Measurements from ENCODE around the gene PTPRR. TPM values are rescaled to one million over a fixed set of nuclear protein-coding genes. Genes with fewer than 3 reads are reported as not detected.

The PTPRR gene
- polyA plus RNA-seq, 1 of the 3 experiments (the other 2 are of a cell fraction): 1.4 TPM

GRCh38 chr12:70639535-70639934 is 281.0 kb downstream of the PTPRR start:
- no peaks in the 10 kb centered on the region for H3K36me3 ChIP-seq (replicated peaks in 1 of 2; ENCODE audit: control insufficient read depth in 1 of 2, insufficient read depth in 2 of 2, low read length in 1 of 2)
- no peaks in the 10 kb centered on the region for H3K79me2 ChIP-seq (ENCODE audit: insufficient read depth)
- no peak overlapping the region for H3K9ac ChIP-seq
- CTCF ChIA-PET: interaction anchor here (1.1 kb wide), 1 partner anchor 676 kb away, joined by 3 read pairs; no protein-coding TSS in a partner anchor
- H3K27ac ChIP-seq (ENCODE audit: low read depth in 2 of 2, low read length in 1 of 2): no peak overlapping the region
- TF ChIP-seq YY1 (IDR thresholded peaks at IDR 0.05; ENCODE audit: low read depth): no peak
- TF ChIP-seq USF1 (IDR thresholded peaks at IDR 0.05; ENCODE audit: borderline replicate concordance, low read depth): no peak
- no peak for TF ChIP-seq ZBTB33 (IDR thresholded peaks at IDR 0.05; ENCODE audit: borderline replicate concordance, low read depth)
- no peak for TF ChIP-seq FOSL2 (IDR thresholded peaks at IDR 0.05; ENCODE audit: borderline replicate concordance, low read depth)
- no peak for TF ChIP-seq RAD21 (IDR thresholded peaks at IDR 0.05; ENCODE audit: low read length)
- no peak for TF ChIP-seq RCOR1 (IDR thresholded peaks at IDR 0.05; ENCODE audit: low read length)
- no peak for TF ChIP-seq GATA2 (CRISPR knock-in tag; IDR thresholded peaks at IDR 0.05)
- TF ChIP-seq, protein P1, sequence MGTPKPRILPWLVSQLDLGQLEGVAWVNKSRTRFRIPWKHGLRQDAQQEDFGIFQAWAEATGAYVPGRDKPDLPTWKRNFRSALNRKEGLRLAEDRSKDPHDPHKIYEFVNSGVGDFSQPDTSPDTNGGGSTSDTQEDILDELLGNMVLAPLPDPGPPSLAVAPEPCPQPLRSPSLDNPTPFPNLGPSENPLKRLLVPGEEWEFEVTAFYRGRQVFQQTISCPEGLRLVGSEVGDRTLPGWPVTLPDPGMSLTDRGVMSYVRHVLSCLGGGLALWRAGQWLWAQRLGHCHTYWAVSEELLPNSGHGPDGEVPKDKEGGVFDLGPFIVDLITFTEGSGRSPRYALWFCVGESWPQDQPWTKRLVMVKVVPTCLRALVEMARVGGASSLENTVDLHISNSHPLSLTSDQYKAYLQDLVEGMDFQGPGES (IDR thresholded peaks at IDR 0.05; ENCODE audit: low read depth, low read length): no peak
- TF ChIP-seq, protein P2, sequence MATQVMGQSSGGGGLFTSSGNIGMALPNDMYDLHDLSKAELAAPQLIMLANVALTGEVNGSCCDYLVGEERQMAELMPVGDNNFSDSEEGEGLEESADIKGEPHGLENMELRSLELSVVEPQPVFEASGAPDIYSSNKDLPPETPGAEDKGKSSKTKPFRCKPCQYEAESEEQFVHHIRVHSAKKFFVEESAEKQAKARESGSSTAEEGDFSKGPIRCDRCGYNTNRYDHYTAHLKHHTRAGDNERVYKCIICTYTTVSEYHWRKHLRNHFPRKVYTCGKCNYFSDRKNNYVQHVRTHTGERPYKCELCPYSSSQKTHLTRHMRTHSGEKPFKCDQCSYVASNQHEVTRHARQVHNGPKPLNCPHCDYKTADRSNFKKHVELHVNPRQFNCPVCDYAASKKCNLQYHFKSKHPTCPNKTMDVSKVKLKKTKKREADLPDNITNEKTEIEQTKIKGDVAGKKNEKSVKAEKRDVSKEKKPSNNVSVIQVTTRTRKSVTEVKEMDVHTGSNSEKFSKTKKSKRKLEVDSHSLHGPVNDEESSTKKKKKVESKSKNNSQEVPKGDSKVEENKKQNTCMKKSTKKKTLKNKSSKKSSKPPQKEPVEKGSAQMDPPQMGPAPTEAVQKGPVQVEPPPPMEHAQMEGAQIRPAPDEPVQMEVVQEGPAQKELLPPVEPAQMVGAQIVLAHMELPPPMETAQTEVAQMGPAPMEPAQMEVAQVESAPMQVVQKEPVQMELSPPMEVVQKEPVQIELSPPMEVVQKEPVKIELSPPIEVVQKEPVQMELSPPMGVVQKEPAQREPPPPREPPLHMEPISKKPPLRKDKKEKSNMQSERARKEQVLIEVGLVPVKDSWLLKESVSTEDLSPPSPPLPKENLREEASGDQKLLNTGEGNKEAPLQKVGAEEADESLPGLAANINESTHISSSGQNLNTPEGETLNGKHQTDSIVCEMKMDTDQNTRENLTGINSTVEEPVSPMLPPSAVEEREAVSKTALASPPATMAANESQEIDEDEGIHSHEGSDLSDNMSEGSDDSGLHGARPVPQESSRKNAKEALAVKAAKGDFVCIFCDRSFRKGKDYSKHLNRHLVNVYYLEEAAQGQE (IDR thresholded peaks at IDR 0.05; ENCODE audit: low read depth, low read length): no peak
- no peak for TF ChIP-seq RFX5 (IDR thresholded peaks at IDR 0.05; ENCODE audit: low read length)
- no peak for TF ChIP-seq SMC3 (IDR thresholded peaks at IDR 0.05; ENCODE audit: low read depth, low read length)
- no peak for TF ChIP-seq TCF12 (IDR thresholded peaks at IDR 0.05)
- no peak for TF ChIP-seq FOXJ3 (CRISPR knock-in tag; IDR thresholded peaks at IDR 0.05)
- TF ChIP-seq, protein P3, sequence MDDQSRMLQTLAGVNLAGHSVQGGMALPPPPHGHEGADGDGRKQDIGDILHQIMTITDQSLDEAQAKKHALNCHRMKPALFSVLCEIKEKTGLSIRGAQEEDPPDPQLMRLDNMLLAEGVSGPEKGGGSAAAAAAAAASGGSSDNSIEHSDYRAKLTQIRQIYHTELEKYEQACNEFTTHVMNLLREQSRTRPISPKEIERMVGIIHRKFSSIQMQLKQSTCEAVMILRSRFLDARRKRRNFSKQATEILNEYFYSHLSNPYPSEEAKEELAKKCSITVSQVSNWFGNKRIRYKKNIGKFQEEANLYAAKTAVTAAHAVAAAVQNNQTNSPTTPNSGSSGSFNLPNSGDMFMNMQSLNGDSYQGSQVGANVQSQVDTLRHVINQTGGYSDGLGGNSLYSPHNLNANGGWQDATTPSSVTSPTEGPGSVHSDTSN (IDR thresholded peaks at IDR 0.05): no peak
- no peak for TF ChIP-seq MAX (IDR thresholded peaks at IDR 0.05; ENCODE audit: low read depth)
- TF ChIP-seq EZH2phosphoT487 (IDR thresholded peaks at IDR 0.05; ENCODE audit: borderline replicate concordance, low read depth): no peak
- TF ChIP-seq NFIC (IDR thresholded peaks at IDR 0.05; ENCODE audit: borderline replicate concordance): no peak
- no peak for TF ChIP-seq GABPA (IDR thresholded peaks at IDR 0.05; ENCODE audit: low read depth)
- POLR2A ChIA-PET: no interaction called here
- no peak overlapping the region for H3K4me2 ChIP-seq
- no peaks in the 10 kb centered on the region for H3K9me2 ChIP-seq
- no peak overlapping the region for H3K4me3 ChIP-seq (ENCODE audit: low read depth in 2 of 2, low read length in 1 of 2)
- no peaks in the 10 kb centered on the region for H4K20me1 ChIP-seq (ENCODE audit: insufficient read depth)
- H2AFZ ChIP-seq (ENCODE audit: low read depth): no peak overlapping the region
- no peaks in the 10 kb centered on the region for H3F3A ChIP-seq (replicated peaks; ENCODE audit: insufficient read depth)
- no peaks in the 10 kb centered on the region for H3K27me3 ChIP-seq (ENCODE audit: insufficient read depth)
- H3K4me1 ChIP-seq (ENCODE audit: control insufficient read depth in 1 of 2, insufficient read depth in 2 of 2, low read depth in 1 of 2, low read length in 1 of 2): peaks cover 0 to 2% of the 10 kb centered on the region in 2 experiments; a peak in 1 of 4 replicates
- 98% methylated on average over 2 of the region's 2 CpGs for WGBS (ENCODE audit: low lambda C conversion rate)
- DNase-seq: no peak
- H3K9me3 ChIP-seq: no peaks in the 10 kb centered on the region
